ENCODE results near the gene DAZAP1. TPM values are rescaled to one million over a fixed set of nuclear protein-coding genes. Genes with fewer than 3 reads are reported as not detected.

The DAZAP1 gene
- total RNA-seq, 1 donor from 2014 or later, result 74.5 TPM

DNA sequence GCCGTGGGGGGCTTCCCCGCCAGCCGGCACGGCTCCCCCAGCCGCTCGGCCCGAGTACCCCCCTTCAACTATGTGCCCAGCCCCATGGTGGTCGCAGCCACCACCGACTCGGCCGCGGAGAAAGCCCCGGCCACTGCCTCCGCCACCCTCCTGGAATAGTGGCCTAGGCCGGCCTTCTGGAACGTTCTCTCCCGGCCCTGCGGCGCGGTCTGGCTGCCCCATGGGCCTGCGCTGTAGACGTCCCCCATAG, 62.6 kb downstream of the DAZAP1 start:
- H3K36me3 ChIP-seq (ENCODE audit: control insufficient read depth, insufficient read depth, low read length), result no peaks in the 10 kb centered on the region
- peaks cover 81% of the 10 kb centered on the region for H3K27me3 ChIP-seq (ENCODE audit: control insufficient read depth, insufficient read depth, low read length)
- no peak overlapping the region for H3K4me3 ChIP-seq (ENCODE audit: low read depth, low read length)
- TF ChIP-seq, protein P1, sequence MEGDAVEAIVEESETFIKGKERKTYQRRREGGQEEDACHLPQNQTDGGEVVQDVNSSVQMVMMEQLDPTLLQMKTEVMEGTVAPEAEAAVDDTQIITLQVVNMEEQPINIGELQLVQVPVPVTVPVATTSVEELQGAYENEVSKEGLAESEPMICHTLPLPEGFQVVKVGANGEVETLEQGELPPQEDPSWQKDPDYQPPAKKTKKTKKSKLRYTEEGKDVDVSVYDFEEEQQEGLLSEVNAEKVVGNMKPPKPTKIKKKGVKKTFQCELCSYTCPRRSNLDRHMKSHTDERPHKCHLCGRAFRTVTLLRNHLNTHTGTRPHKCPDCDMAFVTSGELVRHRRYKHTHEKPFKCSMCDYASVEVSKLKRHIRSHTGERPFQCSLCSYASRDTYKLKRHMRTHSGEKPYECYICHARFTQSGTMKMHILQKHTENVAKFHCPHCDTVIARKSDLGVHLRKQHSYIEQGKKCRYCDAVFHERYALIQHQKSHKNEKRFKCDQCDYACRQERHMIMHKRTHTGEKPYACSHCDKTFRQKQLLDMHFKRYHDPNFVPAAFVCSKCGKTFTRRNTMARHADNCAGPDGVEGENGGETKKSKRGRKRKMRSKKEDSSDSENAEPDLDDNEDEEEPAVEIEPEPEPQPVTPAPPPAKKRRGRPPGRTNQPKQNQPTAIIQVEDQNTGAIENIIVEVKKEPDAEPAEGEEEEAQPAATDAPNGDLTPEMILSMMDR (IDR thresholded peaks at IDR 0.05; ENCODE audit: insufficient read depth, low read length, poor library complexity, severe bottlenecking), result no peak
- DNase-seq (ENCODE audit: low read depth), result no peak

DNA sequence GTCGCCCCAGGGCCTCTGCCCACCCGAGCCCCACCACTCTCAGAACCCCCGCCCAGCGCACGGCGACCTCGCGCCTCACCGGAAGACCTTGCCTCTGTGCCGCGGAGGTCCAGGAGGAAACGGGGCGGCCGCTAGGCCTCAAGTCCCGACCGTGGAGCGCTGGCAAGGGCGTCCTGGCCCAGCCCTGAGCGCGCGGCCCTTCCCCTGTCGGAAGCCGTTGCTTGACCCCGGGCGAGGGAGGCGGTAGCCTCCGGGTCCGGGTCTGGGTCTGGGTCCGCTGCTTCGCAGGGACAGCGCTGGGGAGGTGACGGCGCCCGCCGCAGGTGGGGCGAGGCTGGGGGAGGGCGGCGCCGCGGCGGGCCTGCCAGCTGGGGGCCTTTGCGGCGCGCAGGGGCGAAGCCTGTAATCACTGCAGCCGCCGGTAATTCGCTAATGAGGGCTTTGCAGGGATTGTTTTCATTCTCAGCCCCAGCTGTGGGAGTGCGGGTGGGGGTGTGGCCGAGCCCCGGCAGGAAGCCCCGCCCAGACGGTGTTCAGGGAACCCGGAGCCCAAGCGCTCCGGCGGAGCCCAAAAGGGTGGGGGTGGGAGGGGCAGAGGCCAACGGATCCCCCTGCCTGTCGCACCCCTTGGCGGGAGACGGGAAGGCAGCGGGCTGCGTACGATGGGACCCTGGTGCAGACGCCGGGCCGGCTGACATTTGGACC, 63.1 kb downstream of the DAZAP1 start:
- no peak for DNase-seq (ENCODE audit: low read depth)
- Histone ChIP-seq H3K4me3 (ENCODE audit: low read depth, low read length) (peak overlapping the region; percentile 4), H3K36me3 (ENCODE audit: control insufficient read depth, insufficient read depth, low read length) (no peaks in the 10 kb centered on the region), H3K27me3 (ENCODE audit: control insufficient read depth, insufficient read depth, low read length) (peaks cover 77% of the 10 kb centered on the region)
- TF ChIP-seq, protein P1 (IDR thresholded peaks at IDR 0.05; ENCODE audit: insufficient read depth, low read length, poor library complexity, severe bottlenecking), result no peak

DNA sequence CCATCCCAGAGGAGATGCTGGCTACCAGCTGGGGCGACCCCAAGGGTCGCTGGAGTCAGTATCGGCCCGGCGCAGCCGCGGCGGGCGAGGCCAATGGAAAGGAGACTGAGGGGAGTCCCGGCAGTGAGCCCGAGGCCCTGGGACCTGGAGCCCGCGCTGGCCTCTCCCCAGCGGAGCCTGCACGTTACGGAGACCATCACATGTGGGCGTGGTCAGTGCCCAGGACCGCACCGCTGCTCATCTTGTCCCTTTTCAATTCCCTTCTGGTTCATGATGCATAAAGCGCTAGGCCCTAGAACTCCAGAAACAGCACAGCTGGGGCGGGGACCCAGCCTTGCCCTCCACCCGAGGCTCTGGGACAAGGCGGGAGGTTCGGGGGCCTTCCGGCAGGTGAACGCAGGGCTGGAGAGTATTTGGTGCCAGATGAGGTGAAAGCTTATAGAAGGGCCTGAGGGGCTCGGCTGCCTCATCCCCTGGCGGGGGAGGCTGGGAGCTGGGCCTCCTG, 63.7 kb downstream of the DAZAP1 start:
- no peak overlapping the region for H3K4me3 ChIP-seq (ENCODE audit: low read depth, low read length)
- TF ChIP-seq, protein P1 (IDR thresholded peaks at IDR 0.05; ENCODE audit: insufficient read depth, low read length, poor library complexity, severe bottlenecking), result no peak
- H3K27me3 ChIP-seq (ENCODE audit: control insufficient read depth, insufficient read depth, low read length), result peaks cover 71% of the 10 kb centered on the region
- no peaks in the 10 kb centered on the region for H3K36me3 ChIP-seq (ENCODE audit: control insufficient read depth, insufficient read depth, low read length)
- no peak for DNase-seq (ENCODE audit: low read depth)

DNA sequence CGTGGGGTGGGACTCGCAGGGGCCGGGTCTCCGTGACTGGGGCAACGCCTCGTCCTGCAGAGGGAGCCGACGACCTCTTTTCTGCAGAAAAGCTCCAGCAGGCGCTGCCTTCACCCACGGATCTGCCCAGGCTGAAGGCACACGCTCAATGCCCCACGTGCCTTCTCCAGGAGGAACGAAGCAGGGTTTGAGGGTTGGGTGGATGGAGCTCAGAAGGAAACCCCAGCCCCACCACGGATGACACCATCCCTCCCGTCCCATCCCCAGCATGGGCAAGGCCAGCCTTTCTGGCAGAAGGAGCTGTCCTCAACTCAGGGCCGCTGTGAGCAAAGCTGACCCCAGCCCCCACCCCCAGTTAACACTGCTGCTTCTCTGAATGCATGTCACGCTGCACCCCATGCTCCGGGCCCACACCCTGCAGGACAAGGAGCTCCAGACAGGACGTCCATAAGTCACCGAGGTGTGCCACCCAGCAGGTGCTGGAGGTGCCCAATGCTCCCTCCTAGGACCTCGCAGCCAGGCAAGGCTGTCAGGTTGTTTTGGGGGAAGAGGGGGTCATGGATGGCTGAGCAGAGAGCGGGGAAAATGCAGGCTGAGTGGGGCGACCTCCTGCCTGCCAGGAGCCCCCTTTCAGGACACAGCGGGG, 64.3 kb downstream of the DAZAP1 start:
- TF ChIP-seq, protein P1 (IDR thresholded peaks at IDR 0.05; ENCODE audit: insufficient read depth, low read length, poor library complexity, severe bottlenecking), result no peak
- DNase-seq (ENCODE audit: low read depth), result no peak
- Histone ChIP-seq H3K4me3 (ENCODE audit: low read depth, low read length) (no peak overlapping the region), H3K27me3 (ENCODE audit: control insufficient read depth, insufficient read depth, low read length) (peaks cover 65% of the 10 kb centered on the region), H3K36me3 (ENCODE audit: control insufficient read depth, insufficient read depth, low read length) (no peaks in the 10 kb centered on the region)

DNA sequence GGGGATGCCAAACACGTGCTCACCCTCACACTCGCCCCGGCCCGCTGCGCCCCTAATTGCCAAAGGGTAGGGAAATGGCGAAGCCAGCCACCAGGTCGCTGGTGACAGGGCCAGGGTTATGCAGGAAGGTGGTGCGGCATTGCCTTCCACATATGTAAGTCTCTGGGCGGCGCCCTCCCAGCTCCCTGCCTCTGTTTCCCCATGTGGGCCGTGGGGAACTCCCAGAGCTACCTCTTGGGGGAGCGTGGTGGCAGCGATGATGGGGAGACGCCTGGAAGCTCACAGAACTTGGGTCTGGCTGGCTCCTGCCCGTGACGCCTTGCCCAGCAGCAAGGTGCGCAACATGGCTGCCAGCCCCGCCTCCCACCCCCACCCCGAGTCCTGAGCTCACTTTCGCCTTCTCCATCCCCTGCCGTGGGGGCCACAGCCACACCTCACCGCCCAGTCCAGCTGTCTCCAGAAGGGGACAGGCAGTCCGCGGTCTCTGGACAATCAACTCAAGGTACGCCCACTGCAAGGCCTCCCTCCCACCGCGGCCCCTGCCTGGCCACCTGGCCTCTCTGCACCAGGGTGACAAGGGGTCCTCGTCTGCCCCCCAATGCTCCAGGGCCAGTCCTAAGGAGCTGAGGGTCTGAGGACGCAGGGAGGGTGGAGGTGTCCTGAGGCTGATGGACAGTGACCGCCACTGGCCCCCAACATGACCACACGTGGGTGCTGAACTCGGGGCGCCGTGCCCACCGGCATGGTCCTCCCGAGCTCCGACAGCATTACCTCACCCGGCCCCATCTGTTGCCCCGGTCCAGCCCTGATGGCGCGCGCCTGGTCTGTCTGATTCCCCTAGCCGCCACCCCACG, 65.1 kb downstream of the DAZAP1 start:
- TF ChIP-seq, protein P1 (IDR thresholded peaks at IDR 0.05; ENCODE audit: insufficient read depth, low read length, poor library complexity, severe bottlenecking), result no peak
- Histone ChIP-seq H3K27me3 (ENCODE audit: control insufficient read depth, insufficient read depth, low read length) (peaks cover 57% of the 10 kb centered on the region), H3K4me3 (ENCODE audit: low read depth, low read length) (no peak overlapping the region), H3K36me3 (ENCODE audit: control insufficient read depth, insufficient read depth, low read length) (no peaks in the 10 kb centered on the region)
- DNase-seq (ENCODE audit: low read depth), result no peak

All from kidney epithelial cell (primary cell).